ENCODE results near the gene TMEM255B.

TMEM255B gene

GRCh38 chr13:113854238-113855011, 95.4 kb downstream of the TMEM255B start:
- H3K4me3 ChIP-seq (replicated peaks; ENCODE audit: low read depth, low read length), result no peak overlapping the region
- no peak for TF ChIP-seq CTCF (IDR thresholded peaks at IDR 0.05; ENCODE audit: low read length, missing control alignments)
- DNase-seq (ENCODE audit: low read depth), result peak; percentile 34

GRCh38 chr13:113855012-113855921, 96.2 kb downstream of the TMEM255B start:
- H3K4me3 ChIP-seq (replicated peaks; ENCODE audit: low read depth, low read length), result no peak overlapping the region
- no peak for TF ChIP-seq CTCF (IDR thresholded peaks at IDR 0.05; ENCODE audit: low read length, missing control alignments)
- no peak for DNase-seq (ENCODE audit: low read depth)

GRCh38 chr13:113855931-113856715, 97.1 kb downstream of the TMEM255B start:
- no peak for TF ChIP-seq CTCF (IDR thresholded peaks at IDR 0.05; ENCODE audit: low read length, missing control alignments)
- no peak for DNase-seq (ENCODE audit: low read depth)
- H3K4me3 ChIP-seq (replicated peaks; ENCODE audit: low read depth, low read length), result no peak overlapping the region

GRCh38 chr13:113856716-113857065, 97.7 kb downstream of the TMEM255B start:
- no peak for TF ChIP-seq CTCF (IDR thresholded peaks at IDR 0.05; ENCODE audit: low read length, missing control alignments)
- no peak overlapping the region for H3K4me3 ChIP-seq (replicated peaks; ENCODE audit: low read depth, low read length)
- DNase-seq (ENCODE audit: low read depth), result peak; percentile 33

- no peak overlapping the region for H3K4me3 ChIP-seq (replicated peaks; ENCODE audit: low read depth, low read length)
- no peak for DNase-seq (ENCODE audit: low read depth)
- no peak for TF ChIP-seq CTCF (IDR thresholded peaks at IDR 0.05; ENCODE audit: low read length, missing control alignments)
Measured at GRCh38 chr13:113857531-113858195, 98.6 kb downstream of the TMEM255B start.

GRCh38 chr13:113859311-113860050, 100.5 kb downstream of the TMEM255B start:
- no peak for DNase-seq (ENCODE audit: low read depth)
- H3K4me3 ChIP-seq (replicated peaks; ENCODE audit: low read depth, low read length), result no peak overlapping the region
- TF ChIP-seq CTCF (IDR thresholded peaks at IDR 0.05; ENCODE audit: low read length, missing control alignments), result no peak

All from fibroblast of pulmonary artery (primary cell).